BE2C (cell line): ENCODE data around the gene NFASC.

ENCODE experiments used
- DNase-seq: peaks from one replicate; pipeline ENCODE4 v3.0.0-alpha.2; 2020
- H3K27me3 ChIP-seq: fragments of 250-450 bp; sonication (Bioruptor Pico); 2 replicates; pipeline ENCODE4 v1.5.1; 2020; ENCODE audit warnings: mild to moderate bottlenecking
- H3K36me3 ChIP-seq: fragments of 250-450 bp; sonication (Bioruptor Pico); 2 replicates; pipeline ENCODE4 v1.5.1; 2020; ENCODE audit warnings: mild to moderate bottlenecking
- H3K4me1 ChIP-seq: fragments of 250-450 bp; sonication (Bioruptor Pico); 2 replicates; pipeline ENCODE4 v1.5.1; 2020
- H3K4me3 ChIP-seq: 2 replicates; pipeline ENCODE4 v1.5.1; 2011; ENCODE audit warnings: low read depth, low read length
- H3K9me3 ChIP-seq: fragments of 250-450 bp; sonication (Bioruptor Pico); 2 replicates; pipeline ENCODE4 v1.5.1; 2020
- CTCF ChIP-seq: IDR thresholded peaks from 2 replicates; pipeline ENCODE4 v1.5.1; 2012; ENCODE audit warnings: mild to moderate bottlenecking, low read depth, low read length

The NFASC gene

GRCh38 chr1:204921855-204922516 is 51.3 kb downstream of the NFASC start:
- Histone ChIP-seq H3K4me3 (no peak overlapping the region), H3K27me3 (no peaks in the 10 kb centered on the region), H3K4me1 (peaks cover 7% of the 10 kb centered on the region), H3K36me3 (no peaks in the 10 kb centered on the region), H3K9me3 (no peaks in the 10 kb centered on the region)
- TF ChIP-seq CTCF = no peak
- DNase-seq = no peak

GRCh38 chr1:204923201-204923600 is 52.5 kb downstream of the NFASC start:
- no peak overlapping the region for H3K4me3 ChIP-seq
- DNase-seq = no peak
- H3K36me3 ChIP-seq = no peaks in the 10 kb centered on the region
- no peaks in the 10 kb centered on the region for H3K27me3 ChIP-seq
- no peak for TF ChIP-seq CTCF
- H3K9me3 ChIP-seq = no peaks in the 10 kb centered on the region
- peaks cover 7% of the 10 kb centered on the region for H3K4me1 ChIP-seq

GRCh38 chr1:204923626-204924012 is 53.0 kb downstream of the NFASC start:
- Histone ChIP-seq H3K9me3 (no peaks in the 10 kb centered on the region), H3K27me3 (no peaks in the 10 kb centered on the region), H3K4me3 (no peak overlapping the region), H3K4me1 (peaks cover 7% of the 10 kb centered on the region), H3K36me3 (no peaks in the 10 kb centered on the region)
- no peak for TF ChIP-seq CTCF
- no peak for DNase-seq

GRCh38 chr1:204924013-204924759 is 53.5 kb downstream of the NFASC start:
- TF ChIP-seq CTCF = no peak
- peaks cover 7% of the 10 kb centered on the region for H3K4me1 ChIP-seq
- H3K4me3 ChIP-seq = no peak overlapping the region
- DNase-seq = no peak
- H3K9me3 ChIP-seq = no peaks in the 10 kb centered on the region
- H3K27me3 ChIP-seq = no peaks in the 10 kb centered on the region
- no peaks in the 10 kb centered on the region for H3K36me3 ChIP-seq

GRCh38 chr1:204925701-204926100 is 55.0 kb downstream of the NFASC start:
- H3K4me1 ChIP-seq = peaks cover 7% of the 10 kb centered on the region
- H3K36me3 ChIP-seq = no peaks in the 10 kb centered on the region
- no peak overlapping the region for H3K4me3 ChIP-seq
- H3K27me3 ChIP-seq = no peaks in the 10 kb centered on the region
- no peak for TF ChIP-seq CTCF
- H3K9me3 ChIP-seq = no peaks in the 10 kb centered on the region
- no peak for DNase-seq
